AG04449 (cell line): ENCODE results near the gene HINT2.

Experiments used
- CTCF ChIA-PET: fragments of 350-600 bp; formaldehyde crosslinking; extraction: SDS; loops from one replicate; lab custom pipeline; 2021; ENCODE audit warnings: antibody characterized with exemption; lab: Yijun Ruan, JAX
- POLR2A ChIA-PET: fragments of 400-600, 350-600 bp; formaldehyde crosslinking; extraction: SDS; loops from one replicate; lab custom pipeline; 2020; ENCODE audit warnings: antibody characterized with exemption, inconsistent platforms; lab: Yijun Ruan, JAX
- DNase-seq: peaks from one replicate; pipeline ENCODE4 v3.0.0-alpha.2; 2010; ENCODE audit warnings: low read depth, low spot score
- H3K4me3 ChIP-seq: 2 replicates; pipeline ENCODE4 v1.5.1; 2011; ENCODE audit warnings: low read depth, mild to moderate bottlenecking, control low read depth, low read length
- TF ChIP-seq, protein P1 (sequence below): IDR thresholded peaks from one replicate; pipeline ENCODE4 v1.5.1; 2011; ENCODE audit warnings: mild to moderate bottlenecking, moderate library complexity, low read length, control low read depth, inconsistent platforms; ENCODE audit not compliant: insufficient read depth; ENCODE audit errors: missing control alignments

HINT2 gene

DNA sequence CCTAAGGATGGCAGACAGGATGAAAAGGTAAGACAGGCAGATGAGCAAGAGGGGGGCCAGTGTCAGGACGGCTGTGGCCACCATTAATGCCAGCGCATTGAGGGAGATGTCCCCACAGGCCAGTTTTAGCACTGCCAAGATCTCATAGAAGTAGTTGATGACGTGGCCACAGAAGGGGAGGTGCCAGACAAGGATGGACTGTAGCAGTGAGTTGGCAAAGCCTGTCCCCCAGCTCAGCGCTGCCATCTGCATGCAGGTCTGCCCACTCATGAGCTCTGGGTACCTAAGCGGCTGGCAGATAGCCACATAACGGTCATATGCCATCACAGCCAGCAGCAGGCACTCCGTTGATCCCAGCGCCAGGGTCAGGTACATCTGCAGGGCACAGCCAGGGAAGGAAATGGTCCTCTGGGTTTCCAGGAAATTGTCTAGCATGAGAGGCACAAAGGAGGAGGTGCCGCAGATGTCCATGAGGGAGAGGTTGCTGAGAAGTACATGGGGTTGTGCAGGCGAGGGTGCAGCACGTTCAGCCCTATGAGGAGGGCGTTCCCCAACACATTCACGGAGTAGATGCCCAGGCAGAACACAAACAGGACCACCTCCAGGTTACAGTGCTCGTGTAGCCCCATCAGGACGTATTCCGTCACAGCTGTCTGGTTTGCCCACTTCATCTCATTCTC is 44.6 kb upstream of the HINT2 start:
- DNase-seq, result no peak
- POLR2A ChIA-PET, result no interaction called here
- no peak overlapping the region for H3K4me3 ChIP-seq
- CTCF ChIA-PET, result interaction anchor here (2.2 kb wide), 1 partner anchor 22 kb away, joined by 16 read pairs; no protein-coding TSS in a partner anchor
- TF ChIP-seq, protein P1, sequence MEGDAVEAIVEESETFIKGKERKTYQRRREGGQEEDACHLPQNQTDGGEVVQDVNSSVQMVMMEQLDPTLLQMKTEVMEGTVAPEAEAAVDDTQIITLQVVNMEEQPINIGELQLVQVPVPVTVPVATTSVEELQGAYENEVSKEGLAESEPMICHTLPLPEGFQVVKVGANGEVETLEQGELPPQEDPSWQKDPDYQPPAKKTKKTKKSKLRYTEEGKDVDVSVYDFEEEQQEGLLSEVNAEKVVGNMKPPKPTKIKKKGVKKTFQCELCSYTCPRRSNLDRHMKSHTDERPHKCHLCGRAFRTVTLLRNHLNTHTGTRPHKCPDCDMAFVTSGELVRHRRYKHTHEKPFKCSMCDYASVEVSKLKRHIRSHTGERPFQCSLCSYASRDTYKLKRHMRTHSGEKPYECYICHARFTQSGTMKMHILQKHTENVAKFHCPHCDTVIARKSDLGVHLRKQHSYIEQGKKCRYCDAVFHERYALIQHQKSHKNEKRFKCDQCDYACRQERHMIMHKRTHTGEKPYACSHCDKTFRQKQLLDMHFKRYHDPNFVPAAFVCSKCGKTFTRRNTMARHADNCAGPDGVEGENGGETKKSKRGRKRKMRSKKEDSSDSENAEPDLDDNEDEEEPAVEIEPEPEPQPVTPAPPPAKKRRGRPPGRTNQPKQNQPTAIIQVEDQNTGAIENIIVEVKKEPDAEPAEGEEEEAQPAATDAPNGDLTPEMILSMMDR, result no peak

DNA sequence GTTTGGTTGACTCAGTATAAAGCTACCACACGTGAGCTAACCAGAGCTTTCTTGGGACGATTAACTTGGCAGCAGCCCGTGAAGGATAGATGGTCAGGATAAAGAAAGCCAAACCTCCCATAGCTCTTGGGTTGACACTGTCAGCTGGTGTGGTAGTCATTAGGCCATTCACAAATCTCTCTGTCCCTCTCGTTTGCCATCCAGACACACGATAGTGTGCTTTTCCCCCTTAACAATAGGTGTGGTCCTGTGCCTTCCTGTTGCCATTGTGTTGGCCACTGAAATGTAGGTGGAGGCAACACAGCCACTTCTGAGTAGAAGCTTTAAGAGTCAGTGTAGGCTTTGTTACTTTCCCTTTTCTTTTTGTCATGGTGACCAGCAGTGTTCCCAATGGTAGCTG is 43.6 kb upstream of the HINT2 start:
- ChIA-PET CTCF (interaction anchor here (0.9 to 2.2 kb wide), 4 partner anchors 10 to 23 kb away, joined by 3 to 16 read pairs (median 5); no protein-coding TSS in a partner anchor), POLR2A (no interaction called here)
- TF ChIP-seq, protein P1, result no peak
- H3K4me3 ChIP-seq, result no peak overlapping the region
- no peak for DNase-seq

DNA sequence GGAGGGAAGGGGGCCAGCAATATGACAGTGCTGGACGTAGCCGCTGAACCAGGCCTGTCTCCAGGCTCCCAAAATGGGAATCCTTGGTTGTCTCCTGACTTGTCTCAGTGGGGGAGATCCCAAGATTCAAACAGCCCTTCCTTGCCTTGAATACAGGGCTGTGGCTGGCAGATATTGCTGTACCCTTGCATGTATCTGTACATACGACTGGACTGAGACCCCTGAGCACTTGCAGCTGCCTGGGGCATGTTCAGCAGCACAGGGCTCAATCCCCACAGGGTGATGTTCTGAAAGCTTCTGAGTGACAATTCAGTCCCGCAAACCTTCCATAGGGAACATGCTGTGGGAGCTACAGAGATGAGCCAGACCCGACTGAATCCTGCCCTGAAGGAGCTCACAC is 42.0 kb upstream of the HINT2 start:
- no peak for DNase-seq
- no peak overlapping the region for H3K4me3 ChIP-seq
- POLR2A ChIA-PET, result no interaction called here
- TF ChIP-seq, protein P1, result no peak
- CTCF ChIA-PET, result interaction anchor here (1.4 to 1.7 kb wide), 6 partner anchors 8 to 66 kb away, joined by 3 to 11 read pairs (median 6); no protein-coding TSS in a partner anchor

GRCh38 chr9:35856206-35856605 is 41.4 kb upstream of the HINT2 start:
- CTCF ChIA-PET, result interaction anchor here (0.7 to 1.6 kb wide), 5 partner anchors 9 to 472 kb away, joined by 3 to 11 read pairs (median 3); no protein-coding TSS in a partner anchor
- DNase-seq, result no peak
- POLR2A ChIA-PET, result no interaction called here
- H3K4me3 ChIP-seq, result no peak overlapping the region
- TF ChIP-seq, protein P1, result no peak

GRCh38 chr9:35854091-35854762 is 39.4 kb upstream of the HINT2 start:
- no peak overlapping the region for H3K4me3 ChIP-seq
- CTCF ChIA-PET, result interaction anchor here (1.2 to 1.7 kb wide), 2 partner anchors 28 to 64 kb away, joined by 3 to 5 read pairs; no protein-coding TSS in a partner anchor
- no peak for DNase-seq
- TF ChIP-seq, protein P1, result no peak
- POLR2A ChIA-PET, result no interaction called here
